H1 (cell line): ENCODE measurements around the gene RAB1A. TPM values are rescaled to one million over a fixed set of nuclear protein-coding genes. Genes with fewer than 3 reads are reported as not detected.

Experiments used
- CTCF ChIA-PET: fragments of 300-600 bp; sonication (Branson Sonifier 250); formaldehyde crosslinking; loops from one replicate; lab custom pipeline; 2021; ENCODE audit not compliant: partially characterized antibody; lab: Charles Lee
- POLR2A ChIA-PET: fragments of 300-600 bp; sonication (Branson Sonifier 250); formaldehyde crosslinking; loops from one replicate; lab custom pipeline; 2021; ENCODE audit warnings: inconsistent platforms; ENCODE audit not compliant: partially characterized antibody; lab: Charles Lee
- DNase-seq, 2 experiments: peaks; one replicate each; pipeline versions ENCODE4 v3.0.0 to v3.0.0-alpha.2; 2010 to 2022; ENCODE audit warnings: low spot score in 2 of 2, low read depth in 1 of 2, mixed read lengths in 1 of 2
- FAIRE-seq: peaks from 2 replicates; lab custom pipeline; 2011; peaks lifted over from hg19 to GRCh38; lab: Jason Lieb, UNC
- H2AFZ ChIP-seq: 2 replicates; pipeline ENCODE4 v1.8.1; 2012; ENCODE audit warnings: low read length, inconsistent platforms
- H2AK5ac ChIP-seq: 2 replicates; pipeline ENCODE4 v1.6.1; 2013; ENCODE audit warnings: low read depth, low read length
- H2BK120ac ChIP-seq: replicated peaks from 2 replicates; pipeline ENCODE3; 2013; ENCODE audit warnings: low read depth, low read length, inconsistent platforms
- H2BK12ac ChIP-seq: 2 replicates; pipeline ENCODE4 v1.6.1; 2013; ENCODE audit warnings: low read depth, low read length
- H2BK15ac ChIP-seq: 2 replicates; pipeline ENCODE4 v1.6.1; 2013; ENCODE audit warnings: low read length
- H2BK20ac ChIP-seq: 2 replicates; pipeline ENCODE4 v1.6.1; 2013; ENCODE audit warnings: low read length
- H2BK5ac ChIP-seq: 2 replicates; pipeline ENCODE4 v1.6.1; 2013; ENCODE audit warnings: low read depth, low read length
- H3K14ac ChIP-seq: 2 replicates; pipeline ENCODE4 v1.6.1; 2013; ENCODE audit warnings: inconsistent platforms; ENCODE audit not compliant: insufficient read length
- H3K18ac ChIP-seq: 2 replicates; pipeline ENCODE4 v1.6.1; 2013; ENCODE audit warnings: low read length; ENCODE audit errors: extremely low read depth
- H3K23ac ChIP-seq: 2 replicates; pipeline ENCODE4 v1.6.1; 2013; ENCODE audit warnings: inconsistent platforms; ENCODE audit not compliant: insufficient read length
- H3K23me2 ChIP-seq: 2 replicates; pipeline ENCODE4 v1.6.1; 2013; ENCODE audit warnings: low read depth, low read length
- H3K27ac ChIP-seq: 2 replicates; pipeline ENCODE4 v1.6.1; 2011; ENCODE audit warnings: low read depth, low read length, inconsistent platforms
- H3K27me3 ChIP-seq, 4 experiments: replicated peaks in 1 of 4; 1 replicate in 1 of 4; 2 replicates in 3 of 4; pipeline versions ENCODE4 v1.6.1 to v1.8.1; 2011 to 2013; ENCODE audit warnings: low read length in 3 of 4, mild to moderate bottlenecking in 3 of 4, inconsistent platforms in 2 of 4, mixed read lengths in 2 of 4, moderate library complexity in 1 of 4; ENCODE audit not compliant: control insufficient read depth in 3 of 4, insufficient read depth in 3 of 4; ENCODE audit errors: extremely low read depth in 1 of 4
- H3K36me3 ChIP-seq, 4 experiments: 2 replicates each; pipeline versions ENCODE4 v1.6.1 to v1.8.1; 2011 to 2013; ENCODE audit warnings: mild to moderate bottlenecking in 4 of 4, low read length in 3 of 4, moderate library complexity in 2 of 4, control low read depth in 1 of 4, inconsistent platforms in 1 of 4; ENCODE audit not compliant: insufficient read depth in 4 of 4, control insufficient read depth in 2 of 4
- H3K4ac ChIP-seq: replicated peaks from 2 replicates; pipeline ENCODE3; 2013; ENCODE audit warnings: low read length, low read depth, mixed read lengths, inconsistent platforms; ENCODE audit not compliant: insufficient read length
- H3K4me1 ChIP-seq, 4 experiments: replicated peaks in 1 of 4; 1 replicate in 1 of 4; 2 replicates in 3 of 4; pipeline versions ENCODE4 v1.6.1 to v1.8.1; 2011 to 2013; ENCODE audit warnings: low read length in 3 of 4, inconsistent platforms in 2 of 4, mixed read lengths in 1 of 4; ENCODE audit not compliant: insufficient read depth in 4 of 4, control insufficient read depth in 3 of 4
- H3K4me2 ChIP-seq, 2 experiments: 2 replicates each; pipeline versions ENCODE4 v1.6.1 to v1.8.1; 2011 to 2013; ENCODE audit warnings: low read depth in 2 of 2, low read length in 2 of 2, control low read depth in 1 of 2, inconsistent platforms in 1 of 2, mild to moderate bottlenecking in 1 of 2; ENCODE audit not compliant: insufficient read depth in 1 of 2
- H3K4me3 ChIP-seq, 4 experiments: fragments of 200-600, 300-600 bp in 1 of 4; sonication (generic), shearing (Covaris generic), sonication (Bioruptor Twin) in 1 of 4; 2 replicates each; pipeline versions ENCODE4 v1.5.1 to v1.8.1; 2011 to 2016; ENCODE audit warnings: low read length in 4 of 4, low read depth in 3 of 4, control low read depth in 2 of 4, inconsistent platforms in 2 of 4, mild to moderate bottlenecking in 2 of 4, mixed read lengths in 1 of 4, moderate library complexity in 1 of 4; ENCODE audit not compliant: insufficient read depth in 2 of 4; ENCODE audit errors: extremely low read depth in 1 of 4
- H3K56ac ChIP-seq: replicated peaks from 2 replicates; pipeline ENCODE3; 2013; ENCODE audit warnings: low read depth, mild to moderate bottlenecking, mixed read lengths, low read length, inconsistent platforms; ENCODE audit not compliant: insufficient read length
- H3K79me1 ChIP-seq: 2 replicates; pipeline ENCODE4 v1.6.1; 2013; ENCODE audit warnings: low read depth, low read length, control low read depth
- H3K79me2 ChIP-seq, 2 experiments: 2 replicates each; pipeline versions ENCODE4 v1.6.1 to v1.8.1; 2012 to 2013; ENCODE audit warnings: low read length in 2 of 2, mild to moderate bottlenecking in 2 of 2, inconsistent platforms in 1 of 2; ENCODE audit not compliant: insufficient read depth in 2 of 2, control insufficient read depth in 1 of 2
- H3K9ac ChIP-seq, 4 experiments: replicated peaks in 1 of 4; 1 replicate in 1 of 4; 2 replicates in 3 of 4; pipeline versions ENCODE4 v1.6.1 to v1.8.1; 2011 to 2013; ENCODE audit warnings: low read depth in 3 of 4, low read length in 3 of 4, control low read depth in 2 of 4, mild to moderate bottlenecking in 2 of 4, moderate library complexity in 2 of 4, inconsistent platforms in 1 of 4; ENCODE audit errors: extremely low read depth in 1 of 4
- H3K9me3 ChIP-seq, 2 experiments: 2 replicates each; pipeline versions ENCODE4 v1.6.1 to v1.8.1; 2012 to 2013; ENCODE audit warnings: mild to moderate bottlenecking in 2 of 2, moderate library complexity in 2 of 2, control low read depth in 1 of 2, inconsistent platforms in 1 of 2, low read depth in 1 of 2, low read length in 1 of 2, mixed read lengths in 1 of 2; ENCODE audit not compliant: insufficient read depth in 2 of 2
- H4K20me1 ChIP-seq, 2 experiments: replicated peaks in 1 of 2; 2 replicates each; pipeline versions ENCODE3 to v1.8.1; 2011 to 2013; ENCODE audit warnings: inconsistent platforms in 2 of 2, low read length in 2 of 2, mild to moderate bottlenecking in 1 of 2; ENCODE audit not compliant: insufficient read depth in 2 of 2, control insufficient read depth in 1 of 2
- H4K5ac ChIP-seq: 2 replicates; pipeline ENCODE4 v1.6.1; 2013; ENCODE audit warnings: low read length, low read depth, mixed read lengths, inconsistent platforms; ENCODE audit not compliant: insufficient read length
- H4K8ac ChIP-seq: 2 replicates; pipeline ENCODE4 v1.8.0; 2013; ENCODE audit warnings: mild to moderate bottlenecking, moderate library complexity, low read length, inconsistent platforms; ENCODE audit not compliant: insufficient read depth; ENCODE audit errors: extremely low read depth
- H4K91ac ChIP-seq: replicated peaks from 2 replicates; pipeline ENCODE3; 2013; ENCODE audit warnings: low read length, mixed read lengths, inconsistent platforms; ENCODE audit not compliant: insufficient read length
- GABPA ChIP-seq: IDR thresholded peaks from 2 replicates; pipeline ENCODE4 v1.6.1; 2011; ENCODE audit warnings: mild to moderate bottlenecking, low read length, moderate library complexity, borderline replicate concordance; ENCODE audit not compliant: insufficient read depth
- SRF ChIP-seq: IDR thresholded peaks from 2 replicates; pipeline ENCODE4 v1.6.1; 2011; ENCODE audit warnings: mild to moderate bottlenecking, low read depth, low read length, moderate library complexity
- WGBS, 2 experiments: shearing (Covaris generic) in 1 of 2; methylation state at CpG; one replicate each; pipeline versions ENCODE4 v1.1.6 to v1.1.7; 2013 to 2015; ENCODE audit warnings: low lambda C conversion rate in 2 of 2, mixed read lengths in 2 of 2, inconsistent platforms in 1 of 2, low coverage in 1 of 2, missing lambda C conversion rate in 1 of 2; ENCODE audit not compliant: insufficient replicate concordance in 2 of 2, insufficient coverage in 1 of 2, insufficient read length in 1 of 2; ENCODE audit errors: extremely low coverage in 1 of 2, missing lambda C conversion rate in 1 of 2; 5-methylcytosine and 5-hydroxymethylcytosine counted together
- polyA plus RNA-seq, 7 experiments: library from polyadenylated mRNA; depleted of rRNA in 3 of 7; stranded (reverse) in 5 of 7; unstranded in 2 of 7; fragments of >200 nt in 5 of 7; fragments of 200-250 nt in 2 of 7; gene quantifications; 1 replicate in 5 of 7; 2 replicates in 1 of 7; 4 replicates in 1 of 7; pipeline versions ENCODE4 v1.2.1 to v1.2.3, GENCODE V29; 2011 to 2013; ENCODE audit warnings: missing spikeins in 2 of 7, mixed read lengths in 2 of 7
- total RNA-seq: library from RNA; stranded (reverse); fragmentation: NEBNext Ultra II Directional; extraction: Animal tissue kit (Norgen Biotek cat#: 25700); gene quantifications from 2 replicates; pipeline ENCODE4 v1.2.1, GENCODE V29; 2021
- TF ChIP-seq, protein P1 (sequence below): IDR thresholded peaks from 2 replicates; pipeline ENCODE4 v1.6.1; 2011; ENCODE audit warnings: low read depth, mild to moderate bottlenecking, low read length; ENCODE audit not compliant: insufficient read depth

RAB1A gene
- total and polyA plus RNA-seq, 2 of the 8 experiments (the other 6 are each of a cell fraction or from before 2014, with no cell fraction given), result 77.9 to 120 TPM

DNA sequence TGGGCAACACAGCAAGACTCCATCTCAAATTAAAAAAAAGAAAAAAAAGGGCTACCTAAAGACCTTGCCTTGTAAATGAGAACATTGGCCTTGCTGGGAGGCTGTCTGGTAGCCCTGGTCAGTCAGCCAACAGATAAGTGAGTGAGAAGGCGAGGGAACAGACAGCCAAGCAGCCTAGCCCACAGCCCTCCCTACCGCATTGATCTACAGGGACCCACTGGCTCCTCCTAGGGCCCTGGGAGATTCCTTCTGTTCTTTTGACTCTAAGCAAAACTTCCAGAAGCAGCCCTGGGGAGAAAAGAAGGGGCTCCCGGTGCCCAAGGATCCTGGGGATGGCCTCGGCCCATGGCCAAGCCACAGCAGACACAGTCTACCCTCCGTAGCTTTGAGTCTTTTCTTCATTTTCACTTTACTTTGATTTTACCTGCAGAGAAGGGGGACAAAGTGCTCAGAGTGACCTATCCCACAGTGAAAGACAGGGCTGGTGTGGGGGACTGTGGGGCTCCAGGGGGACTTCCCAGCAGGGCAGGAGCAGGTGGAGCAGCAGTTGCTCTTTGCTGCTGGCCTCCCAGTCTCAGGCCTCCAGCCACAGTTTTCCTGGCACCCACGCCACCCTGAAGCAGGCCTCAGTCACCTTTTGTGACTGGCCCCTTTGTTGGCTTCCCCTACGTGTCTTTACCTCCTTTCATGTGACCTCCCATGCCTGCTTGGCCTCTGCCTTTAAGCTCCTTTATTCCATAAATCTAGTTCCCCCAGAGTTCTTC, 68.6 kb downstream of the RAB1A start:
- Histone ChIP-seq H4K5ac (no peak overlapping the region), H2AFZ (no peak overlapping the region), H3K4me3 (no peak overlapping the region), H3K4me1 (peaks cover 0 to 5% (median 2%) of the 10 kb centered on the region in 4 experiments; a peak in 3 of 7 replicates), H3K27ac (no peak overlapping the region), H3K79me2 (peaks cover 12 to 87% of the 10 kb centered on the region in 2 experiments), H3K36me3 (no peaks in the 10 kb centered on the region; a peak in 1 of 8 replicates), H2AK5ac (no peak overlapping the region), H3K23ac (no peak overlapping the region), H3K4me2 (no peak overlapping the region), H3K14ac (no peak overlapping the region), H2BK5ac (no peak overlapping the region), H2BK20ac (no peak overlapping the region), H2BK120ac (no peak overlapping the region), H2BK12ac (no peak overlapping the region), H3K9ac (no peak overlapping the region), H4K8ac (no peak overlapping the region), H2BK15ac (no peak overlapping the region), H3K27me3 (no peaks in the 10 kb centered on the region), H4K91ac (no peak overlapping the region), H4K20me1 (peaks cover 14 to 23% of the 10 kb centered on the region in 2 experiments), H3K18ac (no peak overlapping the region), H3K56ac (no peak overlapping the region), H3K4ac (no peak overlapping the region), H3K9me3 (no peaks in the 10 kb centered on the region), H3K79me1 (peaks cover 15% of the 10 kb centered on the region), H3K23me2 (peaks cover 4% of the 10 kb centered on the region)
- DNase-seq, result no peak
- ChIA-PET CTCF (interaction anchor here (0.9 to 1.4 kb wide), 3 partner anchors 15 to 79 kb away, joined by 3 read pairs; no protein-coding TSS in a partner anchor), POLR2A (interaction anchor here (1.3 to 8.1 kb wide), 2 partner anchors 15 to 16 kb away, joined by 4 to 84 read pairs; no protein-coding TSS in a partner anchor)
- FAIRE-seq, result no peak
- TF ChIP-seq GABPA (no peak), SRF (no peak)
- TF ChIP-seq, protein P1, sequence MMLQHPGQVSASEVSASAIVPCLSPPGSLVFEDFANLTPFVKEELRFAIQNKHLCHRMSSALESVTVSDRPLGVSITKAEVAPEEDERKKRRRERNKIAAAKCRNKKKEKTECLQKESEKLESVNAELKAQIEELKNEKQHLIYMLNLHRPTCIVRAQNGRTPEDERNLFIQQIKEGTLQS, result no peak
- 75% methylated on average over 6 of the region's 7 CpGs; no CpG with 5 or more reads in 1 of the 2 experiments for WGBS, 2 experiments
